ENCODE results near the gene PAK6. TPM values are rescaled to one million over a fixed set of nuclear protein-coding genes. Genes with fewer than 3 reads are reported as not detected.

Gene PAK6
- total RNA-seq, 1 donor from 2014 or later: not detected

DNA sequence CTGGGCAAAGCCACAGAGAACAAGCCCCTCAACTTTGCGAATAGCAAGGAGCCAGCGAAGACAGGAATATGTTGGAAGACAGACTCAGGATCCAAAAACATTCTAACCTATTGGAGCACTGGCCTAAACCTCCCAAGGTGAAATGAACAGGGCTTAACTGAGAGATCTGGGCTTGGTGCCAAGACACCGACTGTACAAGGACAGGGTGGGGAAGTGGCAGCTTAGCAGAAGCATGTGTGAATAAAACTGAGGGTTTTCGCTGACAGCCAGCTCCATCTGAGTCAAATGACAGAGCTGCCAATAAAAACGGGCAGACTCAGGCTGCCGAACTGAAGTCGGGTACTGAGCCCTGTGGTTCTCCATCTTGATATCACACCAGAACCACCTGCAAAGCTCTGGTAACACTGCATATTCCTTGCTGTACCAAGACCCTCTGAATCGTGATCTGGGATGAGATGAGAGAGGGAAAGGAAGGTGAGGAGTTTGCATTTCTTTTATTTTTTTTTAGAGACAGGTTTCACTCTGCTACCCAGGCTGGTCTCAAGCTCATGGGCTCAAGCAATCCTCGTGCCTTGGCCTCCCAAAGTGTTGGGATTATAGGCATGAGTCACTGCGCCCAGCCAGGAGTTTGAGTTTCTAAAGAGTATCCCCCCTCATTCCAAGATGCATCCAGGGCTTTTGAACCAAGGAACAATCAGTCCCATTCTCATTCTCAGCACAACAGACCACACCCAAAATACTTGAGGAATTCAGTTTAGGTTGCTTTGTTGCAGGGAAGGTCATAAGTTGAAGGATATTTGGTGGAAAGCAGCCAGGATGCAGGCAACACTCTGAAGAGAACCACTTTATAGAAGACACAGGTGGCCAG is 74.9 kb downstream of the PAK6 start:
- H3K4me3 Mint-ChIP-seq (ENCODE audit: unreplicated experiment): no peak overlapping the region
- peaks cover 1% of the 10 kb centered on the region for H3K9me3 Mint-ChIP-seq (ENCODE audit: unreplicated experiment)
- peaks cover 3% of the 10 kb centered on the region for H3K27me3 Mint-ChIP-seq (ENCODE audit: unreplicated experiment)
- peaks cover 3% of the 10 kb centered on the region for H3K4me1 Mint-ChIP-seq (ENCODE audit: low read depth, unreplicated experiment)
- H3K36me3 Mint-ChIP-seq (ENCODE audit: unreplicated experiment): no peaks in the 10 kb centered on the region
- TF ChIP-seq, protein P1, sequence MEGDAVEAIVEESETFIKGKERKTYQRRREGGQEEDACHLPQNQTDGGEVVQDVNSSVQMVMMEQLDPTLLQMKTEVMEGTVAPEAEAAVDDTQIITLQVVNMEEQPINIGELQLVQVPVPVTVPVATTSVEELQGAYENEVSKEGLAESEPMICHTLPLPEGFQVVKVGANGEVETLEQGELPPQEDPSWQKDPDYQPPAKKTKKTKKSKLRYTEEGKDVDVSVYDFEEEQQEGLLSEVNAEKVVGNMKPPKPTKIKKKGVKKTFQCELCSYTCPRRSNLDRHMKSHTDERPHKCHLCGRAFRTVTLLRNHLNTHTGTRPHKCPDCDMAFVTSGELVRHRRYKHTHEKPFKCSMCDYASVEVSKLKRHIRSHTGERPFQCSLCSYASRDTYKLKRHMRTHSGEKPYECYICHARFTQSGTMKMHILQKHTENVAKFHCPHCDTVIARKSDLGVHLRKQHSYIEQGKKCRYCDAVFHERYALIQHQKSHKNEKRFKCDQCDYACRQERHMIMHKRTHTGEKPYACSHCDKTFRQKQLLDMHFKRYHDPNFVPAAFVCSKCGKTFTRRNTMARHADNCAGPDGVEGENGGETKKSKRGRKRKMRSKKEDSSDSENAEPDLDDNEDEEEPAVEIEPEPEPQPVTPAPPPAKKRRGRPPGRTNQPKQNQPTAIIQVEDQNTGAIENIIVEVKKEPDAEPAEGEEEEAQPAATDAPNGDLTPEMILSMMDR (IDR thresholded peaks at IDR 0.05; ENCODE audit: partially characterized antibody, unreplicated experiment): no peak
- no peak overlapping the region for H3K27ac Mint-ChIP-seq (ENCODE audit: unreplicated experiment)
- DNase-seq: no peak

DNA sequence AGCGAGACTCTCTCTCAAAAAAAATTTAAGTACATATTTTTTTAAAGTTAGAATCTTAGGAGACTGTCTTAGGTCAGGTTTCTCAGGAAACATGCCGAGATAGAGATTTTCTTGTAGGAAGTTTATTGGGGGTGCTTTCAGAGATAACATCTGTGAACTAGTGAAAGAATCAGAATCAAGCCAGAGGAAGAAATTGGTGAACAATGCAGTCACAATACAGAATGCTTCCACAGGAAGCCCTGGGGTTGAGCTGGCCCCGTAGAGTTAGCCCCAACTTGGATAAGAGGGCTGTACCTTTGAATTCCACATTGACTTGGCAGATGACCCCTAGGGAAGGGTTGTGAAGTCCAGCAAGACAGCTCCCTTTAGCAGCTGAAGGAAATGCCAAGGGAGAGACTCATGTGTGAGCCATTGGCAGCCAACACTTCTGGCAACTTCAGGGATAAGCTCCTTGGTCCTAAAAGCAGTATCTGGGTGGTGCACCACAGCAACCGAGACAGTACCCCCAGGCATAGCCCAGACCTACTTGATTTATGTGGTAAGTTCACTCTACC is 75.9 kb downstream of the PAK6 start:
- Mint-ChIP-seq H3K27ac (ENCODE audit: unreplicated experiment) (no peak overlapping the region), H3K9me3 (ENCODE audit: unreplicated experiment) (peaks cover 1% of the 10 kb centered on the region), H3K36me3 (ENCODE audit: unreplicated experiment) (no peaks in the 10 kb centered on the region), H3K4me1 (ENCODE audit: low read depth, unreplicated experiment) (peaks cover 3% of the 10 kb centered on the region), H3K4me3 (ENCODE audit: unreplicated experiment) (no peak overlapping the region), H3K27me3 (ENCODE audit: unreplicated experiment) (no peaks in the 10 kb centered on the region)
- DNase-seq: no peak
- TF ChIP-seq, protein P1 (IDR thresholded peaks at IDR 0.05; ENCODE audit: partially characterized antibody, unreplicated experiment): no peak

DNA sequence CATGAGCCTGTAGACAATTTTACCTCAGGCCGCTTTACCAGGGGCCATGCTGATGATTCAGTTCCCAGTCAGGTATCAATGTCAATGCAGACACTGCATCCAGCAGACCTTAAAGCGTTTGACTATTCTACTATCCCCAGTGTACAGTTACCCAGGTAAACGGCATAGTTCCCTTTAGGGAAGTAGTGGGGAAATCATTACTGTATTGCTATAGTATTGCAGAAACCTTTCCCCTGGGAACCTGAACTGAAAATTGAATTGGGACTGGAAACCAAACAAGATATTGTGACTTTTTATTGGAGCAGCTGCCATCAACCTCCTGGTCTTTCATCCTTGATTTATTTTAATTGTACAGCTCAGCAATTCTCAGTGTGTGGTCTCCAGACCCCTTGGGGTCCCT is 78.1 kb downstream of the PAK6 start:
- H3K9me3 Mint-ChIP-seq (ENCODE audit: unreplicated experiment): peaks cover 4% of the 10 kb centered on the region
- H3K27ac Mint-ChIP-seq (ENCODE audit: unreplicated experiment): no peak overlapping the region
- TF ChIP-seq, protein P1 (IDR thresholded peaks at IDR 0.05; ENCODE audit: partially characterized antibody, unreplicated experiment): no peak
- peaks cover 8% of the 10 kb centered on the region for H3K4me1 Mint-ChIP-seq (ENCODE audit: low read depth, unreplicated experiment)
- H3K27me3 Mint-ChIP-seq (ENCODE audit: unreplicated experiment): peaks cover 4% of the 10 kb centered on the region
- H3K4me3 Mint-ChIP-seq (ENCODE audit: unreplicated experiment): no peak overlapping the region
- no peaks in the 10 kb centered on the region for H3K36me3 Mint-ChIP-seq (ENCODE audit: unreplicated experiment)
- no peak for DNase-seq

DNA sequence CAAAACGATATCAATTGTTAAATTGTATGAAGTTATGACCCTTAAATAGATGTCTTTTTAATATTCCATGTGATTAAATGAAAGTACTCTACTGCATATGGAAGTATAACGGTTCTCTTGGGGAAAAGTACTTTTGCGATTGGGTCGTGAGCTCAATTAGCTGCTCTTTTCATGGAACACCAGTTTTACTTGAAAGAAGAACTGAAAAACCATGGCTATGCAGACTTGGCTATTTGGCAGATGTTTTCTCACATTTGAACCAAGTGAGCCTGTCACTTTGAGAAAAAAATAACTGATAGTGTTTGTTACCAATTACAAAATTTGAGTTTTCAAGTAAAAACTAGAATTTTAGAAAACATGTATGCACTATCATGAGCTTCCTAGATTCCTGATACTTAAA is 78.7 kb downstream of the PAK6 start:
- DNase-seq: no peak
- Mint-ChIP-seq H3K27me3 (ENCODE audit: unreplicated experiment) (peaks cover 4% of the 10 kb centered on the region), H3K4me1 (ENCODE audit: low read depth, unreplicated experiment) (peaks cover 9% of the 10 kb centered on the region), H3K4me3 (ENCODE audit: unreplicated experiment) (no peak overlapping the region), H3K36me3 (ENCODE audit: unreplicated experiment) (no peaks in the 10 kb centered on the region), H3K9me3 (ENCODE audit: unreplicated experiment) (peaks cover 4% of the 10 kb centered on the region), H3K27ac (ENCODE audit: unreplicated experiment) (no peak overlapping the region)
- TF ChIP-seq, protein P1 (IDR thresholded peaks at IDR 0.05; ENCODE audit: partially characterized antibody, unreplicated experiment): no peak

DNA sequence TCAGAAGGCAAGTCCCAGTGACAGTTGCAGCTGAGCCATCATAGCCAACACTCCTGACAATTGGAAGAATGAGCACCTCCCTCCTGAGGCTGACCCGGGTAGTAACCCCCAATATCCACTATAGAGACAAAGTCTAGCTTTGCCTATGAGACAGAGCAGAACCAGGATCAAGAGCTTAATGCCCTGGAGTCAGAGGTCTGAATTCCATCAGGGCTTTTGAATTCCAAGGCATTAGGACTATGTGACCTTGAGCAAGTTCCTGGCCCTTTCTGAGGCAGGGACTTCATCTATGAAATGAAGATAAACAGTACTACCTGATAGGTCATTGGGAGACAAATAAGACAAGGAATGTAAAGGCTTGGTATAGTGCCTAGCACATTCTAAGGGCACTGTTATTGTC is 81.5 kb downstream of the PAK6 start:
- peaks cover 6% of the 10 kb centered on the region for H3K27me3 Mint-ChIP-seq (ENCODE audit: unreplicated experiment)
- no peak overlapping the region for H3K4me3 Mint-ChIP-seq (ENCODE audit: unreplicated experiment)
- H3K4me1 Mint-ChIP-seq (ENCODE audit: low read depth, unreplicated experiment): peaks cover 14% of the 10 kb centered on the region
- H3K9me3 Mint-ChIP-seq (ENCODE audit: unreplicated experiment): peaks cover 7% of the 10 kb centered on the region
- no peak for DNase-seq
- H3K27ac Mint-ChIP-seq (ENCODE audit: unreplicated experiment): no peak overlapping the region
- no peaks in the 10 kb centered on the region for H3K36me3 Mint-ChIP-seq (ENCODE audit: unreplicated experiment)
- TF ChIP-seq, protein P1 (IDR thresholded peaks at IDR 0.05; ENCODE audit: partially characterized antibody, unreplicated experiment): no peak

All from glutamatergic neuron (in vitro differentiated cells).